Neural cell (in vitro differentiated cells): ENCODE data around the gene TTYH3.

Experiments
- CTCF ChIP-seq: fragments of 450-650 bp; IDR thresholded peaks from 2 replicates; pipeline ENCODE4 v1.5.1; 2014; ENCODE audit warnings: antibody characterized with exemption, mild to moderate bottlenecking, moderate library complexity; ENCODE audit not compliant: poor library complexity, severe bottlenecking
- EZH2 ChIP-seq: fragments of 200-600, 300-800 bp; shearing (Covaris generic), sonication (generic); IDR thresholded peaks from 2 replicates; pipeline ENCODE4 v1.6.1; 2014; ENCODE audit warnings: antibody characterized with exemption, low read length, borderline replicate concordance, mild to moderate bottlenecking; ENCODE audit not compliant: insufficient read depth, poor library complexity, severe bottlenecking
- POLR2AphosphoS5 ChIP-seq: IDR thresholded peaks from 2 replicates; pipeline ENCODE4 v1.6.1; 2012
- SMC3 ChIP-seq: fragments of 450-650 bp; conservative IDR thresholded peaks from 2 replicates; pipeline ENCODE4 v1.6.1; 2014; ENCODE audit warnings: antibody characterized with exemption, mild to moderate bottlenecking, moderate library complexity; ENCODE audit not compliant: poor library complexity

DNA sequence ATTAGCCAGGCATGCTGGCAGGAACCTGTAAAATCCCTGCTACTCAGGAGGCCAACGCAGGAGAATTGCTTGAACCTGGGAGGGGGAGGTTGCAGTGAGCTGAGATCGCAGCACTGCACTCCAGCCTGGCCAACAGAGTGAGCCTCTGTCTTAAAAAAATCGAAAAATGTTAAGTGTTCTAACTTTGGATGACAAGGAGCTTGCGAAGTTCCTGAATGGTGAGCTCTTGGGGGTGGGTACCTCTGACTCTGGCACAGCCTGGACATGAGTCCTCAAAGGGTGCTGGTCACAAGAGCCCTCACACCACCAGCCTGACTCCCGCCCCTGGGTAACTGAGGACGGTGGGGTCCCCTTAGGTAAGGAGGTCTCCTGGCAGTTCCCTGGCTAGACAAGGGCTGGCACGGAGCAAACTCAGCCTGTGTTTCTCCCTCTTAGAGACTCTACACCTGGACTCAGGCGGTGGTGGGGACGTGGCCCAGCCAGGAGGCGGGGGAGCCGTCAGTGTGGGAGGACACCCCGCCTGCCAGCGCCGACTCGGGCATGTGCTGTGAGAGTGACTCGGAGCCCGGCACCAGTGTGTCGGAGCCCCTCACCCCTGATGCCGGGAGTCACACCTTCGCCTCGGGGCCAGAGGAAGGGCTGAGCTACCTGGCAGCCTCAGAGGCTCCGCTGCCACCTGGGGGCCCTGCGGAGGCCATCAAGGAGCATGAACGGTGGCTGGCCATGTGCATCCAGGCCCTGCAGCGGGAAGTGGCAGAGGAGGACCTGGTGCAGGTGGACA, 80.3 kb downstream of the TTYH3 start:
- TF ChIP-seq CTCF, result no peak
- TF ChIP-seq EZH2, result no peak
- TF ChIP-seq POLR2AphosphoS5, result no peak
- no peak for TF ChIP-seq SMC3
